Measurements from ENCODE around the gene IL7R.
A peak's percentile ranks its signal among the peaks of the same experiment; 100 is the strongest.

IL7R gene

DNA sequence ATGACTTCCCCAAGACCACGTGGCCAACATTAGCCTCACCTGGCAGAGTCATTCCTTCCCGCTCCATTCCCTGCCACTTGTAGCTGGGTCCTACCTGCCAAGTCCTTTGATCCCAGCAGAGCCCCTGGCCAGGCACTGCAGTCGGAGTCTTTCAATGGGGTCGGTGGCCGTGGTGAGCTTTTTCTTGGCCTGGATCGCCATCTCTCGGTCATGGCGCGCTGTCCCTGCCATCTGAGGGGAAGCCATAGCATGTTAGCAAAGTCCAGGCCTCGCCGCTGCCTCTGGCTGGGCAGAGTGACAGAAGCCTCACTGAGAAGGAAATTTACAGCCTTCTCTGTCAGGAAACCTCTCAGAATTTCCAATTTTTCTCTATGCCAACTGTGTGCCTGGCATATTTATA lies 64.2 kb downstream of the IL7R start:
- no peak for DNase-seq

DNA sequence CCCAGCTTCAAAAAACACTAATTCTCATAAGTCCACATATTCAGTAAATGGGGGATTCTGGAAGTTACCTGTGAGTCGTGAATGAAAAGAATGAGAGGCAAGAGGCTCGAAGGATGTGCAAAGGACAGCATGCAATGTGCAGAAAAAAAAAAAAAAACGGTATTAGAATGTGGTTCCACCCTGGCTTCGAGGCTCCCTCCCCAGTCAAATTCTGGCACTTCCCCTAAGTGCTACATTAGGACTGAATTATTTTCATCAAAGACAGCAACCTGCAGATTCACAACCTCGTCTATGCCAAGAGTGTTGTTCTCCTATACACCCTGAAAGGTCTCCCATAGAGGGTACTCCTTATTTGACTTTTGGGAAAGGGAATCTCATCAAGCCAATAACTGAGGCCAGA lies 65.2 kb downstream of the IL7R start:
- DNase-seq, result no peak

DNA sequence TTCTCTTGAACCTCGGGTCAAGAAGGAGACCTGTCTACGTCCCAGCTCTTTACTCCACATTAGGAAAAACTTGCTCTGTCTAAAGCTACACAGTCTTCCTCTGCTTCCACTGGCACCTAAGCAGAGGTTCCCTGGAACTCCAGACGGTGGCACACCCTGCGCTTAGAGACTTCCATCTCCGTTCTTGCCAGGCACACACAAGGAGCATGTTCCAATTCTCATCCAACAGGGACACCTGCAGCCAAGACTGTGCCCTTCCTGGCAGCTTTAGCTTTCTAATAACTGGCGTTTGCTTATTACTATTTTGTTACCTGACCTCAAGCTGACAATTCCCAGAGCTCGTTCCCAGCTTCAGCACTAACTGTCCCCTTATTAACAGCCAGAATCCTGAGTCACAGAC lies 65.8 kb downstream of the IL7R start:
- DNase-seq, result no peak

DNA sequence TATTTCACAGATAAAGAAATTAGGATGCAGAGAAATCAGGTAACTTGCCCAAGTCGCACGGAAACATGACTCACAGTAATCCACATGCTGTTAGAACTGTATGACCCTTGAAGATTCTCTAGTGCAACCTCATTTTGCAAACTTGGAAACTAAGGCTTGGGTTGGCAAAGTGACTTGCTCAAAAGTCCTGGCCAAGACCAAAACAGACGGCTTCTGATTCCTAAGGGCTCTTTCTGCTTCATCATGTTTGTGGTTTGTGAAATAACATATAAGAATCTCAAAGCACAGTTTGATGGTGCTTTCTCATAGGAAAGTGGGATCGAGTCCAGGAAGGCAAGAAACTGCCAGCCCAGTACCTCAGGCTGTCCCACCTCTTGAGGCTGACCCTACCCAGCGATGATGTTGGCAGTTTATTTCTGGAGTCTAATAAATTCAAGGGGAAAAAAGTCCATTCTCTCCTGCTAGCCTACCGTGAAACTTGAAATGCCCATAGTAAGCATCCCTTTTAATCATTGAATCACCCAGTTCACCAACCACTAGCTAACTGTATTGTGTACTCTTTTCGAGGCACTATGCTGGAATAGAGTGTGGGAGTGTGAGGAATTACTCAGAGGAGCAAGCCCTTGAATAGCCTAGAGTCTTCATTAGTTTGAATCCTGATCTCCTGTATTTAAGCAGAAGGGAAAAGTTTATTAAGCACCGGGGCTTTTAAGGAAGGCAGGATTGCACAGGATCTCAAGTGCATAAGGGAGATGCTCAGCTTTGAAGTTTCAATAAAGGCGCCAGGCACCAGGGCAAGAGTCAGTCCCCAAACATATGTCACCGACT lies 67.6 kb downstream of the IL7R start:
- DNase-seq, result no peak

DNA sequence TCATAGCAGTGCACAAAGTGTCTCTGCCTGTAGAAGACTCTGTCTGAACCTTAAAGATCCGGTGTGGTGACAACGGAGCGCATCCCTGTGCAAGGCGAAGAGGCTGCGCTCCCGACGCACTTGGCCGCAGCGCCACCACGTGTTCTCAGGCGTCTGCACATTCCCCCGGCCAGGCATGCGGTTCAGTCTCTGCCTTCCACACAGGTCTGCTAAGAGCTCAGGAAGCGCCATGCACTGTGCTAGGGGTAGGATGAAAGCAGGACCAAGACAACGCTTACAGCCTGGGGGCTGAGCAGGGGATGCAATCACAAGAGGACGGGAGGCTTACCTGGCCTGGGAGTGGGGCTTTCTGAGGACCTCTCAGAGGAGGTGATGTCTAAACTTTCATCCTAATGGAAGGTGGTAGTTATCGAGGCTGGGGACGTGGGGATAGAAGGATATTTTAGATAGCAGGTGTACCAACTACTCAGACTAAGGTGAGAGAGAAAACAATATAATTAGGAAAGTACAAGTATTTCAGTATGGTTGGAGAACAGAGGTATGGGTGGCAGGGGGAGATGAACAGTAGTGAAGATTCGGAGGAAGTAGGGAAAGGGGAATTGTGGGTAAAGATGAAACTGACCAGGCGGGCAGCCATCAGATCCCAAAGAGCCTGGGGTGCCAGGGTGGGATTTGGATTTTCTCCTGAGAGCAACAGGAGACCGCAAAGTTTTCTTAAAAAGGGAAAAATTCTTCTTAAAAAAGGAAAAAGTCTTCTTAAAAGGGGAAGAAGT lies 68.4 kb downstream of the IL7R start:
- peak; percentile 54 to 80 (median 63) for DNase-seq

DNA sequence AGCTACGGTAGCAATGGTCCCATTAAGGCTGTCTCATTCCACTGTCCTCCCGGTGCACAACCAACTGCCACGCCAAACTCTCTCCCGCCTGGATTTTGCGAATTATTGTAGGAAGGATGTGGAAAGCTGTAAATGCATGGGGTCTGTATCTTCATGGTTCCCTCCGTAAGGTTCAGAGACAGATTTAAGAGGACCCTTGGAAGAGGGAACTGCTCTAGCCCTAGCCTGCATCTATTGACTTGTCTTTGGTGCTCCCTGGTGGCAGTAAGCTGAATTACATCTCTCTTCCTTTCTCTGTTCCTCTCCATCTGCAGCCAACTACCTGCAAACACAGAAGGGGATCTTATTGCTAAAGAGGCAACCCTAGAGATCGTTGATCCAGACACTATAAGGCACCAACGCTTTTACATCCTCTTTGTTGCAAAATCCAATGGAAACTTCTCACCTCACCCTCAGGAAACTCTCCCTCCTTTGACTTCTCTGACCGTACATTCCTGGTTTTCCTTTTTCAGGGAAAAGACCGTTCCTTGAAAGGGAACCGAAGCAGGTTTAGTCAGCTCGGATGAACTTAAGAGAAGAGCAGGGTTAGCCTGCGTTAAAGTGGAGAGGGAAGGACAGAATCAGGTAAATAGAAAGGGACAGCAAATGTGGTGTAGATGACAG lies 69.8 kb downstream of the IL7R start:
- peak in 2 of 4 experiments; percentile 15 to 23 for DNase-seq
